ENCODE results near the gene FYB1.

FYB1 gene

GRCh38 chr5:39171647-39172046 lies 47.7 kb downstream of the FYB1 start:
- H2BK120ac ChIP-seq (ENCODE audit: low read depth, low read length), result no peak overlapping the region
- no peak overlapping the region for H3K4ac ChIP-seq (ENCODE audit: low read depth in 1 of 2, low read length in 2 of 2)
- H3K23ac ChIP-seq (ENCODE audit: low read length in 2 of 2), result no peak overlapping the region
- no peak overlapping the region for H3K27ac ChIP-seq (ENCODE audit: low read length, poor library complexity, severe bottlenecking)
- no peak for DNase-seq
- no peaks in the 10 kb centered on the region for H3K36me3 ChIP-seq (ENCODE audit: control insufficient read depth in 1 of 2, insufficient read depth in 2 of 2, low read depth in 1 of 2, low read length in 2 of 2)
- H2BK5ac ChIP-seq (ENCODE audit: low read depth, low read length, poor library complexity, severe bottlenecking), result no peak overlapping the region
- 62% methylated on average over 4 of the region's 4 CpGs for WGBS
- no peak overlapping the region for H4K91ac ChIP-seq (ENCODE audit: low read length)
- H3K27me3 ChIP-seq (ENCODE audit: control insufficient read depth in 1 of 2, insufficient read depth in 1 of 2, low read length in 2 of 2), result no peaks in the 10 kb centered on the region
- H4K8ac ChIP-seq (ENCODE audit: low read length), result no peak overlapping the region
- no peak overlapping the region for H3K9ac ChIP-seq (ENCODE audit: low read length)
- H3K18ac ChIP-seq (ENCODE audit: low read depth in 1 of 2, low read length in 2 of 2), result no peak overlapping the region
- H3K4me1 ChIP-seq (ENCODE audit: control insufficient read depth, insufficient read depth, low read depth, low read length), result no peaks in the 10 kb centered on the region
- no peak overlapping the region for H3K14ac ChIP-seq (ENCODE audit: low read length in 2 of 2)
- H2AK5ac ChIP-seq (ENCODE audit: low read length, severe bottlenecking), result no peak overlapping the region
- H2BK15ac ChIP-seq (ENCODE audit: low read depth, poor library complexity, severe bottlenecking), result no peak overlapping the region
- H2AFZ ChIP-seq (ENCODE audit: low read depth, low read length), result no peak overlapping the region
- H3K9me3 ChIP-seq (ENCODE audit: control insufficient read depth, low read length), result peaks cover 8% of the 10 kb centered on the region
- H3K4me3 ChIP-seq (ENCODE audit: insufficient read depth in 1 of 2, low read depth in 1 of 2, low read length in 2 of 2), result no peak overlapping the region
- H3K4me2 ChIP-seq (ENCODE audit: low read length, poor library complexity, severe bottlenecking), result no peak overlapping the region
- H2BK12ac ChIP-seq (ENCODE audit: low read length in 2 of 2), result no peak overlapping the region
- no peaks in the 10 kb centered on the region for H3K79me1 ChIP-seq (replicated peaks; ENCODE audit: low read length, poor library complexity, severe bottlenecking)

GRCh38 chr5:39169081-39169480 lies 50.3 kb downstream of the FYB1 start:
- Histone ChIP-seq H3K27me3 (ENCODE audit: control insufficient read depth in 1 of 2, insufficient read depth in 1 of 2, low read length in 2 of 2) (no peaks in the 10 kb centered on the region), H2AFZ (ENCODE audit: low read depth, low read length) (no peak overlapping the region), H2BK120ac (ENCODE audit: low read depth, low read length) (no peak overlapping the region), H2BK12ac (ENCODE audit: low read length in 2 of 2) (no peak overlapping the region), H3K9me3 (ENCODE audit: control insufficient read depth, low read length) (peaks cover 8% of the 10 kb centered on the region), H2AK5ac (ENCODE audit: low read length, severe bottlenecking) (no peak overlapping the region), H3K14ac (ENCODE audit: low read length in 2 of 2) (no peak overlapping the region), H4K91ac (ENCODE audit: low read length) (no peak overlapping the region), H3K18ac (ENCODE audit: low read depth in 1 of 2, low read length in 2 of 2) (no peak overlapping the region), H3K23ac (ENCODE audit: low read length in 2 of 2) (no peak overlapping the region), H4K8ac (ENCODE audit: low read length) (no peak overlapping the region), H3K4ac (ENCODE audit: low read depth in 1 of 2, low read length in 2 of 2) (no peak overlapping the region), H3K79me1 (replicated peaks; ENCODE audit: low read length, poor library complexity, severe bottlenecking) (no peaks in the 10 kb centered on the region), H3K4me1 (ENCODE audit: control insufficient read depth, insufficient read depth, low read depth, low read length) (no peaks in the 10 kb centered on the region), H3K4me3 (ENCODE audit: insufficient read depth in 1 of 2, low read depth in 1 of 2, low read length in 2 of 2) (no peak overlapping the region), H3K27ac (ENCODE audit: low read length, poor library complexity, severe bottlenecking) (no peak overlapping the region), H3K9ac (ENCODE audit: low read length) (no peak overlapping the region), H3K4me2 (ENCODE audit: low read length, poor library complexity, severe bottlenecking) (no peak overlapping the region), H2BK15ac (ENCODE audit: low read depth, poor library complexity, severe bottlenecking) (no peak overlapping the region), H2BK5ac (ENCODE audit: low read depth, low read length, poor library complexity, severe bottlenecking) (no peak overlapping the region), H3K36me3 (ENCODE audit: control insufficient read depth in 1 of 2, insufficient read depth in 2 of 2, low read depth in 1 of 2, low read length in 2 of 2) (no peaks in the 10 kb centered on the region)
- WGBS, result 49% methylated on average over 4 of the region's 4 CpGs
- DNase-seq, result peak; percentile 24

GRCh38 chr5:39167972-39168342 lies 51.4 kb downstream of the FYB1 start:
- Histone ChIP-seq H3K23ac (ENCODE audit: low read length in 2 of 2) (no peak overlapping the region), H3K4me1 (ENCODE audit: control insufficient read depth, insufficient read depth, low read depth, low read length) (peaks cover 2% of the 10 kb centered on the region), H4K91ac (ENCODE audit: low read length) (no peak overlapping the region), H3K4me3 (ENCODE audit: insufficient read depth in 1 of 2, low read depth in 1 of 2, low read length in 2 of 2) (no peak overlapping the region), H3K36me3 (ENCODE audit: control insufficient read depth in 1 of 2, insufficient read depth in 2 of 2, low read depth in 1 of 2, low read length in 2 of 2) (no peaks in the 10 kb centered on the region), H2BK120ac (ENCODE audit: low read depth, low read length) (no peak overlapping the region), H2AK5ac (ENCODE audit: low read length, severe bottlenecking) (no peak overlapping the region), H2BK15ac (ENCODE audit: low read depth, poor library complexity, severe bottlenecking) (no peak overlapping the region), H2BK5ac (ENCODE audit: low read depth, low read length, poor library complexity, severe bottlenecking) (no peak overlapping the region), H2AFZ (ENCODE audit: low read depth, low read length) (no peak overlapping the region), H3K18ac (ENCODE audit: low read depth in 1 of 2, low read length in 2 of 2) (no peak overlapping the region), H3K14ac (ENCODE audit: low read length in 2 of 2) (no peak overlapping the region), H3K27ac (ENCODE audit: low read length, poor library complexity, severe bottlenecking) (no peak overlapping the region), H4K8ac (ENCODE audit: low read length) (no peak overlapping the region), H3K4ac (ENCODE audit: low read depth in 1 of 2, low read length in 2 of 2) (no peak overlapping the region), H3K4me2 (ENCODE audit: low read length, poor library complexity, severe bottlenecking) (no peak overlapping the region), H3K9ac (ENCODE audit: low read length) (no peak overlapping the region), H3K9me3 (ENCODE audit: control insufficient read depth, low read length) (peaks cover 5% of the 10 kb centered on the region), H2BK12ac (ENCODE audit: low read length in 2 of 2) (no peak overlapping the region), H3K27me3 (ENCODE audit: control insufficient read depth in 1 of 2, insufficient read depth in 1 of 2, low read length in 2 of 2) (no peaks in the 10 kb centered on the region), H3K79me1 (replicated peaks; ENCODE audit: low read length, poor library complexity, severe bottlenecking) (no peaks in the 10 kb centered on the region)
- 86% methylated on average over 1 of the region's 2 CpGs for WGBS
- no peak for DNase-seq

GRCh38 chr5:39167141-39167971 lies 52.0 kb downstream of the FYB1 start:
- Histone ChIP-seq H3K14ac (ENCODE audit: low read length in 2 of 2) (no peak overlapping the region), H2AK5ac (ENCODE audit: low read length, severe bottlenecking) (no peak overlapping the region), H3K23ac (ENCODE audit: low read length in 2 of 2) (no peak overlapping the region), H3K18ac (ENCODE audit: low read depth in 1 of 2, low read length in 2 of 2) (peak overlapping the region in 1 of 2 experiments; percentile 24), H2BK12ac (ENCODE audit: low read length in 2 of 2) (no peak overlapping the region), H3K9me3 (ENCODE audit: control insufficient read depth, low read length) (no peaks in the 10 kb centered on the region), H3K27me3 (ENCODE audit: control insufficient read depth in 1 of 2, insufficient read depth in 1 of 2, low read length in 2 of 2) (no peaks in the 10 kb centered on the region), H4K91ac (ENCODE audit: low read length) (no peak overlapping the region), H3K4ac (ENCODE audit: low read depth in 1 of 2, low read length in 2 of 2) (no peak overlapping the region), H3K4me3 (ENCODE audit: insufficient read depth in 1 of 2, low read depth in 1 of 2, low read length in 2 of 2) (no peak overlapping the region), H3K36me3 (ENCODE audit: control insufficient read depth in 1 of 2, insufficient read depth in 2 of 2, low read depth in 1 of 2, low read length in 2 of 2) (no peaks in the 10 kb centered on the region), H2BK15ac (ENCODE audit: low read depth, poor library complexity, severe bottlenecking) (no peak overlapping the region), H3K79me1 (replicated peaks; ENCODE audit: low read length, poor library complexity, severe bottlenecking) (no peaks in the 10 kb centered on the region), H2AFZ (ENCODE audit: low read depth, low read length) (no peak overlapping the region), H3K4me1 (ENCODE audit: control insufficient read depth, insufficient read depth, low read depth, low read length) (peaks cover 2% of the 10 kb centered on the region), H3K9ac (ENCODE audit: low read length) (no peak overlapping the region), H4K8ac (ENCODE audit: low read length) (no peak overlapping the region), H3K4me2 (ENCODE audit: low read length, poor library complexity, severe bottlenecking) (no peak overlapping the region), H2BK5ac (ENCODE audit: low read depth, low read length, poor library complexity, severe bottlenecking) (no peak overlapping the region), H2BK120ac (ENCODE audit: low read depth, low read length) (no peak overlapping the region), H3K27ac (ENCODE audit: low read length, poor library complexity, severe bottlenecking) (no peak overlapping the region)
- WGBS, result 85% methylated on average over 2 of the region's 5 CpGs
- peak; percentile 27 for DNase-seq
